ENCODE measurements around the gene PLA2G2C.

The PLA2G2C gene

GRCh38 chr1:20189664-20190063, 3.3 kb upstream of the PLA2G2C start:
- TF ChIP-seq CTCF (IDR thresholded peaks at IDR 0.05; ENCODE audit: low read depth, low read length): no peak
- no peak overlapping the region for H3K4me3 ChIP-seq (ENCODE audit: low read depth, low read length)

- TF ChIP-seq CTCF (IDR thresholded peaks at IDR 0.05; ENCODE audit: low read depth, low read length): no peak
- no peak overlapping the region for H3K4me3 ChIP-seq (ENCODE audit: low read depth, low read length)
Observed at GRCh38 chr1:20188455-20188817, 2.1 kb upstream of the PLA2G2C start.

- no peak for TF ChIP-seq CTCF (IDR thresholded peaks at IDR 0.05; ENCODE audit: low read depth, low read length)
- no peak overlapping the region for H3K4me3 ChIP-seq (ENCODE audit: low read depth, low read length)
Observed at GRCh38 chr1:20187813-20188454, 1.6 kb upstream of the PLA2G2C start.

GRCh38 chr1:20187103-20187812, 940 bp upstream of the PLA2G2C start:
- no peak overlapping the region for H3K4me3 ChIP-seq (ENCODE audit: low read depth, low read length)
- no peak for TF ChIP-seq CTCF (IDR thresholded peaks at IDR 0.05; ENCODE audit: low read depth, low read length)

- no peak overlapping the region for H3K4me3 ChIP-seq (ENCODE audit: low read depth, low read length)
- no peak for TF ChIP-seq CTCF (IDR thresholded peaks at IDR 0.05; ENCODE audit: low read depth, low read length)
Observed at GRCh38 chr1:20184997-20185833, 1.1 kb downstream of the PLA2G2C start.

GRCh38 chr1:20184481-20184900, 1.8 kb downstream of the PLA2G2C start:
- no peak overlapping the region for H3K4me3 ChIP-seq (ENCODE audit: low read depth, low read length)
- no peak for TF ChIP-seq CTCF (IDR thresholded peaks at IDR 0.05; ENCODE audit: low read depth, low read length)
